Measurements from ENCODE around the gene DTX3L.

The DTX3L gene

DNA sequence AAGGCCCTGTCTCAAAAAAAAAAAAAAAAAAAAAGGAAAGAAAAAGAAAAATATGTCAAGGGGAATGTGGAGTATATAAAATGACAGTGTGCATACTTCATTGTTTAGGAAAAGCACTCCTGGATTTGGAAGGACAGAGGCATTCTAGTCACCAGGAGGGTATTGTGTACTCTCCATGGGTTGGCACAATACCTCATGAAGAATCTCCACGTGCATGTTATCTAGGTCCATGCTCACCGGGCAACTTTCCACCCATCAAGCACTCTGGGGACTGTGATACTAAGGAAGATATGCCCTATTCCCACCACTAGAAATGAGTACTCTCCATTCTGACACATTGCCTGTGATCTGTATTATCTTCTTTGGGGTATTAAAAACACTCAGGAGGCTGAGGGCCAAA, 34.0 kb upstream of the DTX3L start:
- Histone ChIP-seq H3K9me3 (ENCODE audit: insufficient read depth, low read length) (no peaks in the 10 kb centered on the region), H3K4me1 (ENCODE audit: insufficient read depth, insufficient read length) (no peaks in the 10 kb centered on the region), H3K36me3 (ENCODE audit: insufficient read depth, insufficient read length, low read length) (no peaks in the 10 kb centered on the region), H3K4me3 (ENCODE audit: insufficient read length, low read depth) (no peak overlapping the region), H3K9ac (ENCODE audit: insufficient read length, low read depth) (no peak overlapping the region), H3K27me3 (ENCODE audit: insufficient read depth, insufficient read length) (no peaks in the 10 kb centered on the region)
- DNase-seq (ENCODE audit: low read depth, low spot score), result no peak
- no peak for TF ChIP-seq YY1 (IDR thresholded peaks at IDR 0.05; ENCODE audit: insufficient read depth, insufficient read length)
- no peak for TF ChIP-seq SUZ12 (IDR thresholded peaks at IDR 0.05; ENCODE audit: extremely low read depth, insufficient read depth, insufficient read length)
- TF ChIP-seq ZNF274 (IDR thresholded peaks at IDR 0.05; ENCODE audit: low read depth, low read length), result no peak

DNA sequence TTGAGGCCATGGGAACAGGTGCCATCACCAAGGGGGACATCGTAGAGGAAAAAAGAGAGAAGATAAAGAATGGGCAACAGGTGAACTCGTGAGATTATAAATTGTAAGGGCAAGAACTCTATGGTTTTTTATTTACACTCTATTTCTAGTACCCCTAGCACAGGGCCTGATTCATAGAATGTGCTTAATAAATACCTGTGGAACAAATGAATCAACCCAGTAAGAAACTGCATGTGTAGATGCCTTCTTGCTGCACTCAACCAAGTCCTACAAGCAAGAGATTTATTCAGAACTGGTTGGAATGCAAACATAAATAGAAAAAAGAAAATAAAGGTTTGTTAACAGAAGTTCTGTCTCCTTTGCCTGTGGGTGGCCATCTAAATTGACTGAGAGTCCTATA, 30.7 kb upstream of the DTX3L start:
- H3K36me3 ChIP-seq (ENCODE audit: insufficient read depth, insufficient read length, low read length), result no peaks in the 10 kb centered on the region
- no peak for DNase-seq (ENCODE audit: low read depth, low spot score)

DNA sequence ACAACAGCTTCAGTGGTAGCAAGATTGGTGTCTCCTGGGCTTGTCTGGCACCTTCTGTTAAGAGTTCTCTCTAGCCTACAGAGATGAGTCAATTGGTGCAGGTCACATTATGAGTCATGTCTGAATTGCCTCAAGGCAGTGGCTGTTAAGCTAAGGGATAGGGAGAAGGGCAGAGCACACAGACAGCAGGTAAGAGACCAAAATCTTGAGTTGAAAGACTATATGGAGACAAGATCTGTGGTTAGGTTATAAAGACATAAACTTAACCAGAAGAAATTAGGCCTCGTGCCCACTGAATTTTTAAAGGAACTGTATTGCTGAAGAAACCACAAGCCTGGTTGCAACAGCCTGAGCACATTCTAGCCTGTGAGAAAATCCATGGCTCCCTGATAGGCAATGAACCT, 30.2 kb upstream of the DTX3L start:
- Histone ChIP-seq H3K9ac (ENCODE audit: insufficient read length, low read depth) (no peak overlapping the region), H3K9me3 (ENCODE audit: insufficient read depth, low read length) (no peaks in the 10 kb centered on the region), H3K4me3 (ENCODE audit: insufficient read length, low read depth) (no peak overlapping the region), H3K4me1 (ENCODE audit: insufficient read depth, insufficient read length) (no peaks in the 10 kb centered on the region), H3K27me3 (ENCODE audit: insufficient read depth, insufficient read length) (no peaks in the 10 kb centered on the region), H3K36me3 (ENCODE audit: insufficient read depth, insufficient read length, low read length) (no peaks in the 10 kb centered on the region)
- TF ChIP-seq ZNF274 (IDR thresholded peaks at IDR 0.05; ENCODE audit: low read depth, low read length), result no peak
- no peak for TF ChIP-seq SUZ12 (IDR thresholded peaks at IDR 0.05; ENCODE audit: extremely low read depth, insufficient read depth, insufficient read length)
- no peak for TF ChIP-seq YY1 (IDR thresholded peaks at IDR 0.05; ENCODE audit: insufficient read depth, insufficient read length)
- no peak for DNase-seq (ENCODE audit: low read depth, low spot score)

More for the DNA sequence above, 30.7 kb upstream of the DTX3L start:
- no peak overlapping the region for H3K4me3 ChIP-seq (ENCODE audit: insufficient read length, low read depth)
- no peak for TF ChIP-seq YY1 (IDR thresholded peaks at IDR 0.05; ENCODE audit: insufficient read depth, insufficient read length)
- no peak for TF ChIP-seq SUZ12 (IDR thresholded peaks at IDR 0.05; ENCODE audit: extremely low read depth, insufficient read depth, insufficient read length)
- TF ChIP-seq ZNF274 (IDR thresholded peaks at IDR 0.05; ENCODE audit: low read depth, low read length), result no peak
- H3K9ac ChIP-seq (ENCODE audit: insufficient read length, low read depth), result no peak overlapping the region
- no peaks in the 10 kb centered on the region for H3K4me1 ChIP-seq (ENCODE audit: insufficient read depth, insufficient read length)
- no peaks in the 10 kb centered on the region for H3K27me3 ChIP-seq (ENCODE audit: insufficient read depth, insufficient read length)
- no peaks in the 10 kb centered on the region for H3K9me3 ChIP-seq (ENCODE audit: insufficient read depth, low read length)

DNA sequence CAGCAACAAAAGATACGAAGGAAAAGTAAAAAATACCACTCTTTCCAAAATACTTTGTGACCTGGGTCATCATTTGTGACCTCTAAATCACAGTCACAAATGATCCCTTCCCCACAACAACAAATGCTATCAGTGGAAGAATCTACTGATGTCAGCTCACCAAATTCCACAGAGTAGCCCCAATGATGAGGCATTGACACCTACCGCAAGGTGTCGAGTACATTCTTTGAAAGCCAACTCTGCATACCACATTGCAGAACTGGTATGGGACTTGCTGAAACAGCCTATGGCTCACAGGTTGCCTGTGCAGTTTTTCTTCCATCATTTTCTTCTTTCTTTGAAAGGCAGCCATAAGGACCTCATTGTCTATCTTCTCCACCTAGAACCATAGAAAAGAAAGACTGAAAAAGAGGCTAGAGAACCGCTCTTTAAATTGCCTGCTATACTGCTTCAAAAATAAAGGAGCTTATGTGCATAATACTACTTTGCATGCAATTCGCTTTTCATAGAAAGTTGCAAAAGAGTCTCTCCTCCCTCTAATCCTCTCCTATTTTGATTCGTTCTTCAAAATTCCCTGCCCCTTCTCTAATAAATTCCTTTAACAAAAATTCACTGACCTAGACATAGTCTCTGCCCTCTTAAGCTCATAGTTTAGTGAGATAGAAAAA, 28.0 kb upstream of the DTX3L start:
- Histone ChIP-seq H3K9me3 (ENCODE audit: insufficient read depth, low read length) (no peaks in the 10 kb centered on the region), H3K27me3 (ENCODE audit: insufficient read depth, insufficient read length) (no peaks in the 10 kb centered on the region), H3K9ac (ENCODE audit: insufficient read length, low read depth) (no peak overlapping the region), H3K4me1 (ENCODE audit: insufficient read depth, insufficient read length) (no peaks in the 10 kb centered on the region), H3K4me3 (ENCODE audit: insufficient read length, low read depth) (no peak overlapping the region), H3K36me3 (ENCODE audit: insufficient read depth, insufficient read length, low read length) (no peaks in the 10 kb centered on the region)
- DNase-seq (ENCODE audit: low read depth, low spot score), result no peak
- TF ChIP-seq ZNF274 (IDR thresholded peaks at IDR 0.05; ENCODE audit: low read depth, low read length) (no peak), SUZ12 (IDR thresholded peaks at IDR 0.05; ENCODE audit: extremely low read depth, insufficient read depth, insufficient read length) (no peak), YY1 (IDR thresholded peaks at IDR 0.05; ENCODE audit: insufficient read depth, insufficient read length) (no peak)

DNA sequence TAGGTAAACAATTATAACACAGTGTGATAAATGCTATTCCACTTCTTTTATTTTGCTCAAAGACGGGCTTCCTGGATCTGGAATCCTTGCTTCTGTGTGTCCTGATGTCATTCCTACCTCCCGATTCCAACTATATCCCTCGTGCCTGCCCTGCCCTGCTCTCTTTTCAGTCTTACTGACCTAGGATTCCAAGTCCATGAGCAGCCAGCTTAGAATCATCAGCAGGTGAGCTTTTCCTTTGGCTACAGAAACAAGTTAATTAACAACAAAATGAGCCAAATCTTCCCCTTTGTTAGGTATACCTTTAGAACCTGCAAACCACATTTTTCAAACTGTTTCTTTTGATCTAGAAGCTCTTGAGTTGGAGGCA, 27.5 kb upstream of the DTX3L start:
- no peak overlapping the region for H3K9ac ChIP-seq (ENCODE audit: insufficient read length, low read depth)
- no peaks in the 10 kb centered on the region for H3K4me1 ChIP-seq (ENCODE audit: insufficient read depth, insufficient read length)
- no peaks in the 10 kb centered on the region for H3K36me3 ChIP-seq (ENCODE audit: insufficient read depth, insufficient read length, low read length)
- no peaks in the 10 kb centered on the region for H3K27me3 ChIP-seq (ENCODE audit: insufficient read depth, insufficient read length)
- H3K4me3 ChIP-seq (ENCODE audit: insufficient read length, low read depth), result no peak overlapping the region
- DNase-seq (ENCODE audit: low read depth, low spot score), result no peak
- TF ChIP-seq ZNF274 (IDR thresholded peaks at IDR 0.05; ENCODE audit: low read depth, low read length), result no peak
- no peaks in the 10 kb centered on the region for H3K9me3 ChIP-seq (ENCODE audit: insufficient read depth, low read length)

DNA sequence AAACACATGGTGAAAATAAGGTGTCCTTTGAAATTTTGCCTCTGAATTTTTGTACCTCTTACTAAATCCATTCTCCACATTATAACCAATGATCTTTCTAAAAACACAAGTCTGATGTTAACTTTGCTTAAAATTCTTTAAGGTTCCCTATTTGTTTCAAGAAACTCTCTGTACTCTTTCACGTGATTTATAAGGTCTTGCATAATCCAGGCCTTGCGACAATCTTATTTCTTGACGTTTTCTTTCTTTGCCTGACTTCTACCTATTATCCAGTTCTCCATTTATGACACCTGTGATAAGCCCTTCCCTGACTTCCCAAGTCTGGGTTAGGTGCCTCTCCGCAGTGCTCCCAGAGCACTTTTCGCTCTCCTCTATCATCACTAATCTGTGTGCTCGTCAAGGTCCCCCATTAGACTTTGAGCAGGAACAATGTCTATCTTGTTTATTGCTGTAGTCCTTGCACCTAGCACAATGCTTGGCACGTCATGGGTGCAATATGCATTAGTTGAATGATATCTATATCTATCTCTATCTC, 25.1 kb upstream of the DTX3L start:
- Histone ChIP-seq H3K36me3 (ENCODE audit: insufficient read depth, insufficient read length, low read length) (no peaks in the 10 kb centered on the region), H3K4me3 (ENCODE audit: insufficient read length, low read depth) (no peak overlapping the region), H3K9ac (ENCODE audit: insufficient read length, low read depth) (no peak overlapping the region), H3K9me3 (ENCODE audit: insufficient read depth, low read length) (no peaks in the 10 kb centered on the region), H3K4me1 (ENCODE audit: insufficient read depth, insufficient read length) (no peaks in the 10 kb centered on the region), H3K27me3 (ENCODE audit: insufficient read depth, insufficient read length) (no peaks in the 10 kb centered on the region)
- no peak for DNase-seq (ENCODE audit: low read depth, low spot score)
- TF ChIP-seq YY1 (IDR thresholded peaks at IDR 0.05; ENCODE audit: insufficient read depth, insufficient read length) (no peak), ZNF274 (IDR thresholded peaks at IDR 0.05; ENCODE audit: low read depth, low read length) (no peak), SUZ12 (IDR thresholded peaks at IDR 0.05; ENCODE audit: extremely low read depth, insufficient read depth, insufficient read length) (no peak)

DNA sequence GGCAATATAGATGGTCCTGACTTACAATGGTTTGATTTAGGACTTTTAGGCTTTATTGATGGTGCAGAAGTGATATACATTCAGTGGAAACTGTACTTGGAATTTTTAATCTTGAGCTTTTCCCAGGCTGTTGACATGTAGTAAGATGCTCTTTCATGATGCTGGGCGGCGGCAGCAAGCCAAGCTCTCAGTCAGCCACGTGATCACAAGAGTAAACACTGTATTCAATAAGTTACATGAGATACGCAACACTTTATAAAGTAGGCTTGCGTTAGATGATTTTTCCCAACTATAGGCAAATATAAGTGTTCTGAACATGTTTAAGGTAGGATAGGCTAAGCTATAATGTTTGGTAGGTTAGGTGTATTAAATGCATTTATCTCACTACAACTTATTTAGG, 18.0 kb upstream of the DTX3L start:
- Histone ChIP-seq H3K4me1 (ENCODE audit: insufficient read depth, insufficient read length) (no peaks in the 10 kb centered on the region), H3K4me3 (ENCODE audit: insufficient read length, low read depth) (no peak overlapping the region), H3K9me3 (ENCODE audit: insufficient read depth, low read length) (no peaks in the 10 kb centered on the region), H3K36me3 (ENCODE audit: insufficient read depth, insufficient read length, low read length) (no peaks in the 10 kb centered on the region), H3K27me3 (ENCODE audit: insufficient read depth, insufficient read length) (no peaks in the 10 kb centered on the region), H3K9ac (ENCODE audit: insufficient read length, low read depth) (no peak overlapping the region)
- TF ChIP-seq ZNF274 (IDR thresholded peaks at IDR 0.05; ENCODE audit: low read depth, low read length) (no peak), SUZ12 (IDR thresholded peaks at IDR 0.05; ENCODE audit: extremely low read depth, insufficient read depth, insufficient read length) (no peak), YY1 (IDR thresholded peaks at IDR 0.05; ENCODE audit: insufficient read depth, insufficient read length) (no peak)
- no peak for DNase-seq (ENCODE audit: low read depth, low spot score)

All from NT2/D1 (cell line).